ENCODE measurements around the gene ASTN2. TPM values are rescaled to one million over a fixed set of nuclear protein-coding genes. Genes with fewer than 3 reads are reported as not detected.

ASTN2 gene
- total and polyA plus RNA-seq, 9 of the 15 experiments (the other 6 are each of a cell fraction or from before 2014, with no cell fraction given) = 0.56 to 3.5 (median 1.9) TPM

- BruUV-seq (replicated peaks) = no TSS peak
- Histone ChIP-seq H3K4me2 (ENCODE audit: insufficient read depth, low read length) (no peak overlapping the region), H4K20me1 (replicated peaks; ENCODE audit: control insufficient read depth, insufficient read depth, low read length) (no peaks in the 10 kb centered on the region), H3K4me1 (replicated peaks in 1 of 2; ENCODE audit: control insufficient read depth in 2 of 2, insufficient read depth in 2 of 2, low read length in 2 of 2) (no peaks in the 10 kb centered on the region), H3K9ac (ENCODE audit: insufficient read depth in 1 of 2, low read depth in 2 of 2, low read length in 2 of 2) (no peak overlapping the region), H3K36me3 (ENCODE audit: control insufficient read depth, insufficient read depth, low read length) (no peaks in the 10 kb centered on the region), H3K27me3 (ENCODE audit: control insufficient read depth in 2 of 2, insufficient read depth in 2 of 2, low read length in 2 of 2) (no peaks in the 10 kb centered on the region), H3K4me3 (no peak overlapping the region), H3K27ac (ENCODE audit: extremely low read depth, low read depth, low read length) (no peak overlapping the region), H3K9me3 (replicated peaks; ENCODE audit: control insufficient read depth, insufficient read depth, low read depth, low read length) (no peaks in the 10 kb centered on the region), H2AFZ (ENCODE audit: low read depth, low read length) (no peak overlapping the region), H3K9me1 (ENCODE audit: control insufficient read depth, insufficient read depth, low read length) (no peaks in the 10 kb centered on the region), H3K79me2 (ENCODE audit: control insufficient read depth, insufficient read depth, low read length) (no peaks in the 10 kb centered on the region)
- intact Hi-C loops (cut with micrococcal nuclease) (no loop called here), in situ Hi-C loops (cut with MboI) (no loop called here)
- no peak for ATAC-seq
- POLR2A ChIA-PET = no interaction called here
- WGBS (ENCODE audit: insufficient coverage, low coverage, missing lambda C conversion rate) = 0% methylated on average over 1 of the region's 1 CpG
- CTCF ChIA-PET (ENCODE audit: low intra/inter-chr PET ratio) = no interaction called here
- DNase-seq (ENCODE audit: extremely low read depth in 1 of 4, low spot score in 3 of 4) = no peak
- no peak for FAIRE-seq
- TF ChIP-seq ZC3H11A (IDR thresholded peaks at IDR 0.05; ENCODE audit: low read depth, low read length) (no peak), ZNF436 (CRISPR knock-in tag; IDR thresholded peaks at IDR 0.05) (no peak), ZBTB34 (CRISPR knock-in tag; IDR thresholded peaks at IDR 0.05) (no peak), MTF1 (CRISPR knock-in tag; IDR thresholded peaks at IDR 0.05; ENCODE audit: borderline replicate concordance) (no peak), NCOR1 (IDR thresholded peaks at IDR 0.05) (no peak)
These were observed 38.9 kb upstream of the ASTN2 start for GRCh38 chr9:117453737-117454136.

GRCh38 chr9:117451311-117451710 is 36.5 kb upstream of the ASTN2 start:
- Histone ChIP-seq H3K27me3 (ENCODE audit: control insufficient read depth in 2 of 2, insufficient read depth in 2 of 2, low read length in 2 of 2) (no peaks in the 10 kb centered on the region), H3K79me2 (ENCODE audit: control insufficient read depth, insufficient read depth, low read length) (no peaks in the 10 kb centered on the region), H3K4me1 (replicated peaks in 1 of 2; ENCODE audit: control insufficient read depth in 2 of 2, insufficient read depth in 2 of 2, low read length in 2 of 2) (no peaks in the 10 kb centered on the region), H3K4me2 (ENCODE audit: insufficient read depth, low read length) (no peak overlapping the region), H3K9ac (ENCODE audit: insufficient read depth in 1 of 2, low read depth in 2 of 2, low read length in 2 of 2) (no peak overlapping the region), H3K9me3 (replicated peaks; ENCODE audit: control insufficient read depth, insufficient read depth, low read depth, low read length) (no peaks in the 10 kb centered on the region), H3K9me1 (ENCODE audit: control insufficient read depth, insufficient read depth, low read length) (no peaks in the 10 kb centered on the region), H4K20me1 (replicated peaks; ENCODE audit: control insufficient read depth, insufficient read depth, low read length) (no peaks in the 10 kb centered on the region), H3K4me3 (no peak overlapping the region), H2AFZ (ENCODE audit: low read depth, low read length) (no peak overlapping the region), H3K36me3 (ENCODE audit: control insufficient read depth, insufficient read depth, low read length) (no peaks in the 10 kb centered on the region), H3K27ac (ENCODE audit: extremely low read depth, low read depth, low read length) (no peak overlapping the region)
- ChIA-PET CTCF (ENCODE audit: low intra/inter-chr PET ratio) (no interaction called here), POLR2A (no interaction called here)
- intact Hi-C loops (cut with micrococcal nuclease) (no loop called here), in situ Hi-C loops (cut with MboI) (no loop called here)
- ATAC-seq (no peak), FAIRE-seq (no peak), DNase-seq (ENCODE audit: extremely low read depth in 1 of 4, low spot score in 3 of 4) (no peak)
- WGBS (ENCODE audit: insufficient coverage, low coverage, missing lambda C conversion rate) = 6% methylated on average over 2 of the region's 2 CpGs
- no TSS peak for BruUV-seq (replicated peaks)
- no peak for TF ChIP-seq GATA2 (CRISPR knock-in tag; IDR thresholded peaks at IDR 0.05)
- TF ChIP-seq ADNP (tag; IDR thresholded peaks at IDR 0.05) = no peak
- TF ChIP-seq PYGO2 (tag; IDR thresholded peaks at IDR 0.05) = no peak
- no peak for TF ChIP-seq RBFOX2 (IDR thresholded peaks at IDR 0.05; ENCODE audit: low read depth, low read length)
- no peak for TF ChIP-seq STAT6 (CRISPR knock-in tag; IDR thresholded peaks at IDR 0.05)
- TF ChIP-seq BCL6 (CRISPR knock-in tag; IDR thresholded peaks at IDR 0.05) = no peak
- TF ChIP-seq ARID2 (IDR thresholded peaks at IDR 0.05) = no peak
- TF ChIP-seq SAFB2 (IDR thresholded peaks at IDR 0.05; ENCODE audit: borderline replicate concordance, low read depth, low read length, severe bottlenecking) = no peak
- no peak for TF ChIP-seq MCM5 (IDR thresholded peaks at IDR 0.05; ENCODE audit: low read depth)

Data from K562 (cell line).